ENCODE data around the gene TBKBP1. TPM values are rescaled to one million over a fixed set of nuclear protein-coding genes. Genes with fewer than 3 reads are reported as not detected.

TBKBP1 gene
- total RNA-seq, 1 donor from 2014 or later, result 14.8 TPM

DNA sequence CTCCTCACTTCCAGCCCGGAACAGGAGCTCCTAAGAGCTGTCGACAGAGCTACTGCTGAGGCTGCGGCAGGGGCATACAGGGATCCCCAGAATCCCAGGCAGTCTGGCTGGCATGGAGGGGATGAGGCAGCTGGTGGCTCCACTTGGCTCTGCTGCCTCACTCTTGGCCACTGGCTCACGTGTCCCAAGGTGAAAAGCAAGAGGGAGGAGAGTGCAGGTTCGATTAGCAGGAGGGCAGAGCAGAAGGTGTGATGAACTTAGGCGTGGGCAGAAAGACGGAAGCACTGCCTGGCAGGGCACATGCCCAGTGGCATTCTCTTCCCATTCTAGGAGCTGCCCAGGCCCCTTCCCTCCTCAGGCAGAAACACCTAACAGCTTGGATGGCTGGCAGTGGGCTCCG, 27.8 kb downstream of the TBKBP1 start:
- no peaks in the 10 kb centered on the region for H3K36me3 ChIP-seq
- peaks cover 97% of the 10 kb centered on the region for H3K27me3 ChIP-seq (ENCODE audit: low read depth)
- H3K4me1 ChIP-seq, result peaks cover 16% of the 10 kb centered on the region
- DNase-seq, result no peak
- no peaks in the 10 kb centered on the region for H3K9me3 ChIP-seq (replicated peaks)
- intact Hi-C loops (cut with micrococcal nuclease), result no loop called here
- H3K27ac ChIP-seq (replicated peaks), result no peak overlapping the region
- TF ChIP-seq, protein P1, sequence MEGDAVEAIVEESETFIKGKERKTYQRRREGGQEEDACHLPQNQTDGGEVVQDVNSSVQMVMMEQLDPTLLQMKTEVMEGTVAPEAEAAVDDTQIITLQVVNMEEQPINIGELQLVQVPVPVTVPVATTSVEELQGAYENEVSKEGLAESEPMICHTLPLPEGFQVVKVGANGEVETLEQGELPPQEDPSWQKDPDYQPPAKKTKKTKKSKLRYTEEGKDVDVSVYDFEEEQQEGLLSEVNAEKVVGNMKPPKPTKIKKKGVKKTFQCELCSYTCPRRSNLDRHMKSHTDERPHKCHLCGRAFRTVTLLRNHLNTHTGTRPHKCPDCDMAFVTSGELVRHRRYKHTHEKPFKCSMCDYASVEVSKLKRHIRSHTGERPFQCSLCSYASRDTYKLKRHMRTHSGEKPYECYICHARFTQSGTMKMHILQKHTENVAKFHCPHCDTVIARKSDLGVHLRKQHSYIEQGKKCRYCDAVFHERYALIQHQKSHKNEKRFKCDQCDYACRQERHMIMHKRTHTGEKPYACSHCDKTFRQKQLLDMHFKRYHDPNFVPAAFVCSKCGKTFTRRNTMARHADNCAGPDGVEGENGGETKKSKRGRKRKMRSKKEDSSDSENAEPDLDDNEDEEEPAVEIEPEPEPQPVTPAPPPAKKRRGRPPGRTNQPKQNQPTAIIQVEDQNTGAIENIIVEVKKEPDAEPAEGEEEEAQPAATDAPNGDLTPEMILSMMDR (IDR thresholded peaks at IDR 0.05; ENCODE audit: borderline replicate concordance), result no peak
- H3K4me3 ChIP-seq, result no peak overlapping the region

DNA sequence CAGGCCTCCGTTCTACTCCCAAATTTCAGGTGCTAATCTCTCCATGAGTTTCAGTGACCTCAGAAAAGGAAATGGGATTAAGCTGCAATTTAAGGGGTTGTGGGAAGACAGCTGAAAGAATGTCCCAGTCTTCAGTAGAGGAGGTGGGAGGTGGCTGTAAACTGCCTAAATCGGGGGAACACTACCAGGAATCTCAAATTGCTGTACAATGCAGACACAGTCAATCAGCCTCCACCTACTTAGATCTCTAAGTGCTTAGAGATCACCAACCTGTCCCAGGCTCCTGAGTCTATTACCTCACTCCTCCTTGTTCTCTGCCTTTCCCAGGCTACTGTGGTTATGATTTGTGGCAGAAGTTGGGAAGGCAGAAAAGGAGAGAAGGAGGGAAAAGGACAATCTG, 30.7 kb downstream of the TBKBP1 start:
- intact Hi-C loops (cut with micrococcal nuclease), result no loop called here

DNA sequence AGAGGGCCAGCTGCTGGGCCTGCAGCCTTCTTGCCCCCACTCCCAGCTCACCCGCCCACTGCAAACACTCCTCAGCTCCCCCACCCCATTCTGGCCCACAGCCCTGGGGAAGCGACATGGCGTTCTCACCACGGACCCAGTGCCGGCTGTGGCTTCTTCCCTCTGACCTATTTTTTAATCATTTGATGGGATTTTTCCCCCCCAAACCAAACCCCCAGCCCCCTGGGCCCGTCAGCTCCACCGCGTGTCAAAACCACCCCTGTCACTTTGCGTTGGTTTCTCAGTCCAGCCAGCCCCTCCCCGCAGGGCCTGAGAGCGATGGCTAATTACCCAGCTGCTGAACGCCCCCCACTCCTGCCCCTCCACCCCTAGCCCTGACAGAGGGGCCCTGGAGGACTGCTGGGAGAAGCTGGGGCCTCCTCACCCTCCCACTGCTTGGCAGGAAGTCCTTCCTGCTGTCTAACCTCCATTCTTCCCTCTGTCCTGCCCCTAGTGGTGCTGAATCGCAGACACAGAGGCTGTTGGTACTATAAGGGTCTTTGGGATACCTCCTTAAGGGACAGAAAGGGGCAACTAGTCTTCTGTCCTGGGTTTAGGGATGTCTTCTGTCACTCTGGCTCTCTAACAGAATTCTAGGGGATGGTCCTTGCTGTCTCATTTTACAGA, 31.6 kb downstream of the TBKBP1 start:
- no peaks in the 10 kb centered on the region for H3K9me3 ChIP-seq (replicated peaks)
- H3K36me3 ChIP-seq, result no peaks in the 10 kb centered on the region
- H3K4me3 ChIP-seq, result no peak overlapping the region
- TF ChIP-seq, protein P1 (IDR thresholded peaks at IDR 0.05; ENCODE audit: borderline replicate concordance), result no peak
- DNase-seq, result no peak
- intact Hi-C loops (cut with micrococcal nuclease), result no loop called here
- H3K27ac ChIP-seq (replicated peaks), result no peak overlapping the region
- H3K27me3 ChIP-seq (ENCODE audit: low read depth), result peaks cover 98% of the 10 kb centered on the region
- peaks cover 15% of the 10 kb centered on the region for H3K4me1 ChIP-seq

More for the DNA sequence above, 30.7 kb downstream of the TBKBP1 start:
- no peaks in the 10 kb centered on the region for H3K36me3 ChIP-seq
- TF ChIP-seq, protein P1 (IDR thresholded peaks at IDR 0.05; ENCODE audit: borderline replicate concordance), result no peak
- H3K9me3 ChIP-seq (replicated peaks), result no peaks in the 10 kb centered on the region
- H3K27me3 ChIP-seq (ENCODE audit: low read depth), result peaks cover 98% of the 10 kb centered on the region
- peaks cover 16% of the 10 kb centered on the region for H3K4me1 ChIP-seq
- DNase-seq, result no peak
- no peak overlapping the region for H3K27ac ChIP-seq (replicated peaks)
- no peak overlapping the region for H3K4me3 ChIP-seq

DNA sequence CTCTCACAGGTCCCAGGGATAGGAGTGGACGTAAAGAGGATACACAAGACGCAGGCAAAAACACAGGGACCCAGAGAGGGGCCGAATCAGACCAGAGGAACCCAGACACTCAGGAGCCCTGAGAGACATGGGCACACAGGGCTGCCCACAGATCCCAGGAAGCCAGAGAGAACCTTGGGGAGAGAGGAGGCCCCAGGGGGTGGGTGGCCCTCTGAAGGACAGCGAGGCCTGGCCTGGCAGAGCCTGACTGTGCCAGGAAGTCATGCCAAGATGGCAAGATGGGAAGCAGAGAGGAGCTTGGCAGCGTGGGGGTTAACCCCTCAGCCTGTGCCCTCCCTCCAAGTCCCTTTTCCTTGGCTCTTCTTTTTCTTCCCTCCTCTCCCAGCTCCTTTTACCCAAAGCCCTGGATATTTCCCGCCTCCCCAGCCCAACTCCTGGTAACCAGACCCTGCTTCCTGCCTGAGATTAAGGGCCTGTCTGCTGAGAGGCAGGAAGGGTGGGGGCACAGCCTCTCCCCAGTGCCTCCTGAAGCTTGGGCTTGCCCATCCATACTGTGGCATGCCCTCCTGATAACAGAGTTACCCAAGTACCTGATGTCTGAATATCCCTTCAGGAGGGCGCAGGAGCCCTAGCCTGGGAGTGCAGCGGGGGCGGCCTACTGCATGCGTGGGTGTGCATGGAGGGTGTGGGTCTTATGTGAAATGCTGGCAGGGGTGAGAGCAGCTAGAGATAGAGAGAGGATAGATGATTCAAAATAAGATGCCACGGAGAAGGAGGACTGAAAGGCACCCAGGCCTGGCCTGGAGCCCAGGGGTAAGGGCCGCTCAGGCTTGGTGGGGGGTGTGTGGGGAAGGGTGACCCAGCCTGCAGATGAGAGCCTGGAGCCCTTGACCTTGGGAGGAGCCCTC, 33.1 kb downstream of the TBKBP1 start:
- Histone ChIP-seq H3K27ac (replicated peaks) (no peak overlapping the region), H3K4me3 (no peak overlapping the region), H3K36me3 (no peaks in the 10 kb centered on the region), H3K4me1 (peaks cover 1% of the 10 kb centered on the region), H3K27me3 (ENCODE audit: low read depth) (peaks cover 98% of the 10 kb centered on the region), H3K9me3 (replicated peaks) (no peaks in the 10 kb centered on the region)
- no peak for DNase-seq
- TF ChIP-seq, protein P1 (IDR thresholded peaks at IDR 0.05; ENCODE audit: borderline replicate concordance), result no peak
- intact Hi-C loops (cut with micrococcal nuclease), result no loop called here

DNA sequence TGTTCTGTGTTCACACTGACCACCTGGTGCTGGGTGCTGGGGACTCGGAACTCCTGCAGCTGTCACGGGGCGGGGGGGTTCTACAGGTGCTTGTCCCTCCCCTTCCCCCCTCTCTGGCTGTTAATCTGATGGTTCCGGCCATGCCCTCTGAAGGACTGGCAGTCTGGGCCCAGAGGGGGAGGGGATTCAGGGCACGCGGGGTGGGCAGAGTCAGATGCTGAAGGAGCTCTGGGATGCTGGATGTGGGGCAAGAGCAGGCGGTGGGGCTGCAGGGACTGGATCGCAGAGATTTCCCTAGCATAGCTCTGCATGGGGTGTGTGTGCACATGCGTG, 33.7 kb downstream of the TBKBP1 start:
- no peak overlapping the region for H3K4me3 ChIP-seq
- TF ChIP-seq, protein P1 (IDR thresholded peaks at IDR 0.05; ENCODE audit: borderline replicate concordance), result no peak
- DNase-seq, result no peak
- peaks cover 98% of the 10 kb centered on the region for H3K27me3 ChIP-seq (ENCODE audit: low read depth)
- H3K9me3 ChIP-seq (replicated peaks), result no peaks in the 10 kb centered on the region
- H3K36me3 ChIP-seq, result no peaks in the 10 kb centered on the region
- no peak overlapping the region for H3K27ac ChIP-seq (replicated peaks)
- H3K4me1 ChIP-seq, result no peaks in the 10 kb centered on the region
- intact Hi-C loops (cut with micrococcal nuclease), result no loop called here
